GM23248 (cell line): Measurements from ENCODE around the gene PLA2G12B. TPM values are rescaled to one million over a fixed set of nuclear protein-coding genes. Genes with fewer than 3 reads are reported as not detected.
A peak's percentile ranks its signal among the peaks of the same experiment; 100 is the strongest.

Experiments
- DNase-seq: peaks from one replicate; pipeline ENCODE4 v3.0.0-alpha.2; 2015
- H2AFZ ChIP-seq: fragments of 200-600 bp; sonication (generic); 2 replicates; pipeline ENCODE4 v1.6.1; 2016; ENCODE audit warnings: antibody characterized with exemption
- H3F3A ChIP-seq: fragments of 200-600 bp; sonication (generic); 2 replicates; pipeline ENCODE4 v1.6.1; 2016; ENCODE audit warnings: mild to moderate bottlenecking, antibody characterized with exemption, mixed run types; ENCODE audit not compliant: insufficient read depth
- H3K27ac ChIP-seq: fragments of 200-600 bp; sonication (generic); 2 replicates; pipeline ENCODE4 v1.5.1; 2016; ENCODE audit warnings: mild to moderate bottlenecking
- H3K27me3 ChIP-seq: fragments of 200-600 bp; sonication (generic); replicated peaks from 2 replicates; pipeline ENCODE4 v1.6.1; 2016; ENCODE audit warnings: mild to moderate bottlenecking; ENCODE audit not compliant: insufficient read depth
- H3K36me3 ChIP-seq: fragments of 200-600 bp; sonication (generic); 2 replicates; pipeline ENCODE4 v1.6.1; 2016; ENCODE audit warnings: low read depth, mild to moderate bottlenecking
- H3K4me1 ChIP-seq: fragments of 200-600 bp; sonication (generic); 2 replicates; pipeline ENCODE4 v1.6.1; 2016; ENCODE audit warnings: mild to moderate bottlenecking; ENCODE audit not compliant: insufficient read depth
- H3K4me2 ChIP-seq: fragments of 200-600 bp; sonication (generic); one replicate; pipeline ENCODE4 v1.6.1; 2016; ENCODE audit warnings: mild to moderate bottlenecking; ENCODE audit not compliant: unreplicated experiment
- H3K4me3 ChIP-seq: fragments of 200-600 bp; sonication (generic); 2 replicates; pipeline ENCODE4 v1.5.1; 2016; ENCODE audit warnings: mild to moderate bottlenecking
- H3K79me2 ChIP-seq: fragments of 200-600 bp; sonication (generic); 2 replicates; pipeline ENCODE4 v1.6.1; 2016; ENCODE audit warnings: mild to moderate bottlenecking; ENCODE audit not compliant: insufficient read depth
- H3K9ac ChIP-seq: fragments of 200-600 bp; sonication (generic); 2 replicates; pipeline ENCODE4 v1.6.1; 2016; ENCODE audit warnings: mild to moderate bottlenecking
- H3K9me2 ChIP-seq: fragments of 200-600 bp; sonication (generic); 2 replicates; pipeline ENCODE4 v1.6.1; 2016; ENCODE audit warnings: mixed run types, mild to moderate bottlenecking, moderate library complexity; ENCODE audit not compliant: insufficient read depth
- H3K9me3 ChIP-seq: fragments of 200-600 bp; sonication (generic); one replicate; pipeline ENCODE4 v1.6.1; 2017; ENCODE audit warnings: low read depth
- H4K20me1 ChIP-seq: fragments of 200-600 bp; sonication (generic); 2 replicates; pipeline ENCODE4 v1.6.0; 2016; ENCODE audit not compliant: insufficient read depth
- EZH2 ChIP-seq: fragments of 200-600 bp; sonication (generic); IDR thresholded peaks from 2 replicates; pipeline ENCODE4 v1.6.1; 2018; ENCODE audit warnings: antibody characterized with exemption, mild to moderate bottlenecking; ENCODE audit not compliant: insufficient read depth, poor library complexity, severe bottlenecking
- EZH2phosphoT487 ChIP-seq: fragments of 200-600 bp; sonication (generic); IDR thresholded peaks from 2 replicates; pipeline ENCODE4 v1.6.1; 2018; ENCODE audit warnings: antibody characterized with exemption, moderate library complexity, mild to moderate bottlenecking, low read depth; ENCODE audit not compliant: insufficient read depth
- WGBS, 2 experiments: methylation state at CpG; one replicate each; pipeline ENCODE4 v1.1.6; 2015 to 2017; ENCODE audit warnings: low lambda C conversion rate in 2 of 2, low coverage in 1 of 2; ENCODE audit errors: missing lambda C conversion rate in 2 of 2; 5-methylcytosine and 5-hydroxymethylcytosine counted together
- in situ Hi-C: fragments of 300-500 bp; cut with MboI; formaldehyde crosslinking; loops from 2 replicates; pipeline ENCODE4 v1.15.0; 2020
- polyA plus RNA-seq: library from polyadenylated mRNA; unstranded; fragments of >200 nt; fragmentation: Nextera tagmentation; extraction: Ambion mirVana; gene quantifications from 2 replicates; pipeline ENCODE4 v1.2.1, GENCODE V29; 2016
- total RNA-seq: library from RNA; depleted of rRNA; stranded (reverse); fragments of >200 nt; shearing (Covaris generic); gene quantifications from 2 replicates; pipeline ENCODE4 v1.2.3, GENCODE V29; 2014

PLA2G12B gene
- total and polyA plus RNA-seq, 2 experiments from 2014 or later = not detected

- peak; percentile 7 for DNase-seq
- 38 to 42% methylated on average over 4 of the region's 4 CpGs for WGBS, 2 experiments
- no peak for TF ChIP-seq EZH2
- TF ChIP-seq EZH2phosphoT487 = no peak
- Histone ChIP-seq H3K79me2 (no peaks in the 10 kb centered on the region), H3K27me3 (no peaks in the 10 kb centered on the region), H3K9ac (no peak within 1 kb of the TSS), H3K9me3 (no peaks in the 10 kb centered on the region), H3K36me3 (no peaks in the 10 kb centered on the region), H3K27ac (no peak within 1 kb of the TSS), H2AFZ (no peak within 1 kb of the TSS), H4K20me1 (no peaks in the 10 kb centered on the region), H3K4me1 (no peaks in the 10 kb centered on the region), H3K4me3 (no peak within 1 kb of the TSS), H3F3A (no peaks in the 10 kb centered on the region), H3K9me2 (no peaks in the 10 kb centered on the region), H3K4me2 (no peak within 1 kb of the TSS)
- in situ Hi-C loops = no loop called here
These were observed 61.3 kb downstream of the PLA2G12B start, which contains the start of gene OIT3 for GRCh38 chr10:72893136-72893798. TSS of gene OIT3 (plus strand) at chr10:72893739. CDS start at chr10:72893799, 60 bp downstream.

GRCh38 chr10:72890086-72890485 lies 64.5 kb downstream of the PLA2G12B start:
- no peaks in the 10 kb centered on the region for H3K9me2 ChIP-seq
- no peaks in the 10 kb centered on the region for H4K20me1 ChIP-seq
- H3K4me2 ChIP-seq = no peak overlapping the region
- no peaks in the 10 kb centered on the region for H3K27me3 ChIP-seq
- H3K79me2 ChIP-seq = no peaks in the 10 kb centered on the region
- WGBS, 2 experiments = 94 to 98% methylated on average over 2 of the region's 2 CpGs
- H3K4me3 ChIP-seq = no peak overlapping the region
- in situ Hi-C loops = no loop called here
- no peak for DNase-seq
- no peaks in the 10 kb centered on the region for H3K9me3 ChIP-seq
- H3K9ac ChIP-seq = no peak overlapping the region
- peaks cover 13% of the 10 kb centered on the region; the same call in 1 of the 2 replicates for H3K36me3 ChIP-seq
- no peak overlapping the region for H3K27ac ChIP-seq
- no peaks in the 10 kb centered on the region for H3F3A ChIP-seq
- H3K4me1 ChIP-seq = no peaks in the 10 kb centered on the region
- no peak overlapping the region for H2AFZ ChIP-seq
- TF ChIP-seq EZH2phosphoT487 (no peak), EZH2 (no peak)

- Histone ChIP-seq H3K9ac (no peak overlapping the region), H3K9me3 (no peaks in the 10 kb centered on the region), H3K79me2 (no peaks in the 10 kb centered on the region), H3K27me3 (no peaks in the 10 kb centered on the region), H3F3A (no peaks in the 10 kb centered on the region), H3K4me3 (no peak overlapping the region), H3K9me2 (no peaks in the 10 kb centered on the region), H3K4me2 (no peak overlapping the region), H3K36me3 (peaks cover 13% of the 10 kb centered on the region; the same call in 1 of the 2 replicates), H3K27ac (no peak overlapping the region), H4K20me1 (no peaks in the 10 kb centered on the region), H3K4me1 (no peaks in the 10 kb centered on the region), H2AFZ (no peak overlapping the region)
- peak; percentile 25 for DNase-seq
- no peak for TF ChIP-seq EZH2
- TF ChIP-seq EZH2phosphoT487 = no peak
- 38 to 44% methylated on average over 6 of the region's 6 CpGs for WGBS, 2 experiments
- in situ Hi-C loops = no loop called here
These were observed 65.2 kb downstream of the PLA2G12B start for GRCh38 chr10:72889391-72889831.

- no peak for DNase-seq
- Histone ChIP-seq H3K27ac (no peak overlapping the region), H3K9ac (no peak overlapping the region), H3K36me3 (peaks cover 13% of the 10 kb centered on the region; the same call in 1 of the 2 replicates), H3K4me2 (no peak overlapping the region), H3K9me3 (no peaks in the 10 kb centered on the region), H3K79me2 (no peaks in the 10 kb centered on the region), H3K27me3 (no peaks in the 10 kb centered on the region), H3K4me1 (no peaks in the 10 kb centered on the region), H4K20me1 (no peaks in the 10 kb centered on the region), H3K9me2 (no peaks in the 10 kb centered on the region), H3K4me3 (no peak overlapping the region), H2AFZ (no peak overlapping the region), H3F3A (no peaks in the 10 kb centered on the region)
- 99% methylated on average over 7 of the region's 7 CpGs for WGBS, 2 experiments
- in situ Hi-C loops = no loop called here
- TF ChIP-seq EZH2 = no peak
- TF ChIP-seq EZH2phosphoT487 = no peak
These were observed 66.4 kb downstream of the PLA2G12B start for GRCh38 chr10:72888151-72888638.
